ENCODE data around the gene CCDC196. TPM values are rescaled to one million over a fixed set of nuclear protein-coding genes. Genes with fewer than 3 reads are reported as not detected.

The CCDC196 gene
- polyA plus RNA-seq, 2 of the 4 experiments (the other 2 are of a cell fraction), result not detected

DNA sequence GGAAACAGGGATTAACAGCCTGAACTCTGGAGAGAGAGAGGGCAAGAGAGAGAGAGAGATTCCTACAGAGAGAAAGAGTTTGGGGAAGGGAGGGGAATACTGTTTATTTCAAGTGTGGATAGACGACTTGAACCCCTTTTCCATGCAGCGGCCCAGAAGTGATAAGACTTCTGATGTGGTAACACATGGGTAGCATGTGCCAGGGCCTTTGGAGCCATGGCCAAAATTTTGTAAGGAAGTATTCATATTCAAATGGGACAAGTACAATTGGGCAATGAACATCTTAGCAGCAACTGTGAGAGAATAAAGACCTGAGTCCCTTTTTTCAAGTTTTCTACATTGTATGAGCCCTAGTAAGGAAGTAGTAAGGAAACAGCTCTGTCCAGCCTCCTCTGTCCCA lies 42.4 kb upstream of the CCDC196 start:
- POLR2A ChIA-PET, result interaction anchor here (0.5 kb wide), 1 partner anchor 10 kb away, joined by 3 read pairs; no protein-coding TSS in a partner anchor
- Histone ChIP-seq H3K4me3 (no peak overlapping the region), H3K9me3 (peaks cover 8% of the 10 kb centered on the region), H3K4me1 (no peaks in the 10 kb centered on the region), H3K27ac (no peak overlapping the region), H3K4me2 (no peak overlapping the region)
- DNase-seq (ENCODE audit: low read depth in 1 of 2, low spot score in 1 of 2) (no peak), ATAC-seq (no peak), FAIRE-seq (no peak)
- 13% methylated on average over 2 of the region's 2 CpGs for WGBS (ENCODE audit: missing lambda C conversion rate)
- TF ChIP-seq, protein P1, sequence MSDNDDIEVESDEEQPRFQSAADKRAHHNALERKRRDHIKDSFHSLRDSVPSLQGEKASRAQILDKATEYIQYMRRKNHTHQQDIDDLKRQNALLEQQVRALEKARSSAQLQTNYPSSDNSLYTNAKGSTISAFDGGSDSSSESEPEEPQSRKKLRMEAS (IDR thresholded peaks at IDR 0.05), result no peak
- TF ChIP-seq HEYL (CRISPR knock-in tag; IDR thresholded peaks at IDR 0.05) (no peak), BHLHE40 (IDR thresholded peaks at IDR 0.05; ENCODE audit: low read depth, low read length) (no peak), EHF (CRISPR knock-in tag; IDR thresholded peaks at IDR 0.05) (no peak), HOXB13 (CRISPR knock-in tag; IDR thresholded peaks at IDR 0.05; ENCODE audit: low read depth) (no peak), ZNF302 (CRISPR knock-in tag; IDR thresholded peaks at IDR 0.05) (no peak), RNF2 (IDR thresholded peaks at IDR 0.05; ENCODE audit: borderline replicate concordance, low read depth) (no peak), HDAC2 (IDR thresholded peaks at IDR 0.05) (no peak), ZFP36 (IDR thresholded peaks at IDR 0.05; ENCODE audit: borderline replicate concordance, partially characterized antibody) (no peak), EHMT2 (IDR thresholded peaks at IDR 0.05; ENCODE audit: low read depth) (no peak), POLR2A (IDR thresholded peaks at IDR 0.05; ENCODE audit: low read length) (no peak), EP300 (IDR thresholded peaks at IDR 0.05) (no peak), ESRRA (IDR thresholded peaks at IDR 0.05; ENCODE audit: borderline replicate concordance, low read length) (no peak)
- TF ChIP-seq, protein P2, sequence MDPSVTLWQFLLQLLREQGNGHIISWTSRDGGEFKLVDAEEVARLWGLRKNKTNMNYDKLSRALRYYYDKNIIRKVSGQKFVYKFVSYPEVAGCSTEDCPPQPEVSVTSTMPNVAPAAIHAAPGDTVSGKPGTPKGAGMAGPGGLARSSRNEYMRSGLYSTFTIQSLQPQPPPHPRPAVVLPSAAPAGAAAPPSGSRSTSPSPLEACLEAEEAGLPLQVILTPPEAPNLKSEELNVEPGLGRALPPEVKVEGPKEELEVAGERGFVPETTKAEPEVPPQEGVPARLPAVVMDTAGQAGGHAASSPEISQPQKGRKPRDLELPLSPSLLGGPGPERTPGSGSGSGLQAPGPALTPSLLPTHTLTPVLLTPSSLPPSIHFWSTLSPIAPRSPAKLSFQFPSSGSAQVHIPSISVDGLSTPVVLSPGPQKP (IDR thresholded peaks at IDR 0.05; ENCODE audit: low read depth, low read length), result no peak
- CTCF ChIA-PET, result interaction anchor here (1.1 kb wide), 1 partner anchor 48 kb away, joined by 3 read pairs; no protein-coding TSS in a partner anchor

DNA sequence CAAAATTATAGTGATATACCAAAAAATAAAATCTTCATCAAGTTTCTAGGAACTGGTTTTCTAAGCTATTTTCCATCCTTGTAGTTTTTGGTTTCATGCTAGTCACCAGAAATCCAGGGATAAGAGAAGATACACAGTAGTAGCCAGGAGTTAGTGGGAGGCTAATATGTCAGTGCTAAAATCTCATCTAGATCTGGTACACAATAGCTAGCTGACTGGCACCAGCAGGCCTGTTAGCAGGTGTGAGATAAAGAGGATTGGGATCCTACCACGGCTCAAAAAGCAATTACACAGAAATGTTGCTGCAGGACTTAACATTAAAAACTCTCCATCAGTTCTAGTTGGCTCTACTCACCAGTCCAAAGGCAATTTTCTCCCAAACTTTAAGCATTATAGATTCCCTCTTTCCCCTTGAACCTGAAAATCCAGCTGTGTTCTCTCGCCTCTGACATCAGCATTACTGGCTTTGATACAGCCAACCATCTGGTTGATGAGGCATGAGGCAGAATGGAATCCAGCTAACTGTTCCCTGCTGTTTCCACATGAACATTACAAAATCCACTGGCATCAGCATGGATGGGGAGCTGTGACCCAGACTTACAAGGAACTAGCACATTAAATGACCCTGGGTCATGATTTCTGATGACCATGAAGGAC lies 41.8 kb upstream of the CCDC196 start:
- ChIA-PET CTCF (interaction anchor here (1.1 kb wide), 1 partner anchor 49 kb away, joined by 3 read pairs; no protein-coding TSS in a partner anchor), POLR2A (interaction anchor here (0.5 kb wide), 1 partner anchor 11 kb away, joined by 3 read pairs; no protein-coding TSS in a partner anchor)
- Histone ChIP-seq H3K27ac (no peak overlapping the region), H3K4me3 (no peak overlapping the region), H3K4me1 (no peaks in the 10 kb centered on the region), H3K9me3 (peaks cover 6% of the 10 kb centered on the region), H3K4me2 (no peak overlapping the region)
- no peak for FAIRE-seq
- TF ChIP-seq KDM5A (IDR thresholded peaks at IDR 0.05) (no peak), HEYL (CRISPR knock-in tag; IDR thresholded peaks at IDR 0.05) (no peak), KDM1A (IDR thresholded peaks at IDR 0.05; ENCODE audit: low read depth) (no peak)
- DNase-seq (ENCODE audit: low read depth in 1 of 2, low spot score in 1 of 2), result no peak
- WGBS (ENCODE audit: missing lambda C conversion rate), result 30% methylated on average over 2 of the region's 2 CpGs
- ATAC-seq, result no peak

DNA sequence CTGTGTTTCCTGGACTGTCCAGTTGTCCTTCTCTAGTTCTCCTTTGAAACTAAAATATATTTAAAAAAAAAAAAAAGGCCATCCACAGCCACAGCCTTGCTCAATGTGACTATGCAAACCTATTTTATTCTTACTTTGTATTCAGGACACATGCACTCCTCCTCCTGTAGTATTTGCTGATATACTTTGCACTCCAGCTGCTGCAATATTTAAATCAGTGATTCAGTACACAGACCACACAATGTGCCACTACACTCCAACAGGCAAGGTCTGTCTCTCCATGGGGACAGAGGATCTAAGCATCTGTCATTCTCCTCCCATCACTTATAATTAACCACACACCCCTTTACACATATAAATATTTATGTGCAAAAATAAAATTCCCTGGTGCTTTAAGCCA lies 40.2 kb upstream of the CCDC196 start:
- ATAC-seq (no peak), DNase-seq (ENCODE audit: low read depth in 1 of 2, low spot score in 1 of 2) (no peak), FAIRE-seq (no peak)
- Histone ChIP-seq H3K4me1 (no peaks in the 10 kb centered on the region), H3K9me3 (no peaks in the 10 kb centered on the region), H3K27ac (no peak overlapping the region), H3K4me2 (no peak overlapping the region), H3K4me3 (no peak overlapping the region)
- ChIA-PET POLR2A (no interaction called here), CTCF (interaction anchor here (0.6 kb wide), 1 partner anchor 841 kb away, joined by 3 read pairs; no protein-coding TSS in a partner anchor)
- TF ChIP-seq, protein P3, sequence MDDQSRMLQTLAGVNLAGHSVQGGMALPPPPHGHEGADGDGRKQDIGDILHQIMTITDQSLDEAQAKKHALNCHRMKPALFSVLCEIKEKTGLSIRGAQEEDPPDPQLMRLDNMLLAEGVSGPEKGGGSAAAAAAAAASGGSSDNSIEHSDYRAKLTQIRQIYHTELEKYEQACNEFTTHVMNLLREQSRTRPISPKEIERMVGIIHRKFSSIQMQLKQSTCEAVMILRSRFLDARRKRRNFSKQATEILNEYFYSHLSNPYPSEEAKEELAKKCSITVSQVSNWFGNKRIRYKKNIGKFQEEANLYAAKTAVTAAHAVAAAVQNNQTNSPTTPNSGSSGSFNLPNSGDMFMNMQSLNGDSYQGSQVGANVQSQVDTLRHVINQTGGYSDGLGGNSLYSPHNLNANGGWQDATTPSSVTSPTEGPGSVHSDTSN (IDR thresholded peaks at IDR 0.05), result no peak
- TF ChIP-seq, protein P4, sequence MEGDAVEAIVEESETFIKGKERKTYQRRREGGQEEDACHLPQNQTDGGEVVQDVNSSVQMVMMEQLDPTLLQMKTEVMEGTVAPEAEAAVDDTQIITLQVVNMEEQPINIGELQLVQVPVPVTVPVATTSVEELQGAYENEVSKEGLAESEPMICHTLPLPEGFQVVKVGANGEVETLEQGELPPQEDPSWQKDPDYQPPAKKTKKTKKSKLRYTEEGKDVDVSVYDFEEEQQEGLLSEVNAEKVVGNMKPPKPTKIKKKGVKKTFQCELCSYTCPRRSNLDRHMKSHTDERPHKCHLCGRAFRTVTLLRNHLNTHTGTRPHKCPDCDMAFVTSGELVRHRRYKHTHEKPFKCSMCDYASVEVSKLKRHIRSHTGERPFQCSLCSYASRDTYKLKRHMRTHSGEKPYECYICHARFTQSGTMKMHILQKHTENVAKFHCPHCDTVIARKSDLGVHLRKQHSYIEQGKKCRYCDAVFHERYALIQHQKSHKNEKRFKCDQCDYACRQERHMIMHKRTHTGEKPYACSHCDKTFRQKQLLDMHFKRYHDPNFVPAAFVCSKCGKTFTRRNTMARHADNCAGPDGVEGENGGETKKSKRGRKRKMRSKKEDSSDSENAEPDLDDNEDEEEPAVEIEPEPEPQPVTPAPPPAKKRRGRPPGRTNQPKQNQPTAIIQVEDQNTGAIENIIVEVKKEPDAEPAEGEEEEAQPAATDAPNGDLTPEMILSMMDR (IDR thresholded peaks at IDR 0.05), result no peak
- TF ChIP-seq TP53 (CRISPR knock-in tag; IDR thresholded peaks at IDR 0.05), result no peak
- no peak for TF ChIP-seq CBX2 (IDR thresholded peaks at IDR 0.05; ENCODE audit: borderline replicate concordance, low read depth)
- no peak for TF ChIP-seq CHD2 (IDR thresholded peaks at IDR 0.05; ENCODE audit: low read length, partially characterized antibody)
- no peak for TF ChIP-seq FOSB (CRISPR knock-in tag; IDR thresholded peaks at IDR 0.05)
- no peak for TF ChIP-seq CHD4 (IDR thresholded peaks at IDR 0.05; ENCODE audit: borderline replicate concordance)
- no peak for TF ChIP-seq FOXS1 (CRISPR knock-in tag; IDR thresholded peaks at IDR 0.05)
- TF ChIP-seq RAD21 (conservative IDR thresholded peaks at IDR 0.05 in 1 of 2, IDR thresholded peaks at IDR 0.05 in 1 of 2), result no peak
- TF ChIP-seq, protein P5, sequence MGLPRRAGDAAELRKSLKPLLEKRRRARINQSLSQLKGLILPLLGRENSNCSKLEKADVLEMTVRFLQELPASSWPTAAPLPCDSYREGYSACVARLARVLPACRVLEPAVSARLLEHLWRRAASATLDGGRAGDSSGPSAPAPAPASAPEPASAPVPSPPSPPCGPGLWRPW (IDR thresholded peaks at IDR 0.05), result no peak
- TF ChIP-seq, protein P2 (IDR thresholded peaks at IDR 0.05; ENCODE audit: low read depth, low read length), result no peak
- no peak for TF ChIP-seq NPAS2 (CRISPR knock-in tag; IDR thresholded peaks at IDR 0.05; ENCODE audit: borderline replicate concordance)
- no peak for TF ChIP-seq BHLHE40 (IDR thresholded peaks at IDR 0.05; ENCODE audit: low read depth, low read length)
- TF ChIP-seq, protein P6, sequence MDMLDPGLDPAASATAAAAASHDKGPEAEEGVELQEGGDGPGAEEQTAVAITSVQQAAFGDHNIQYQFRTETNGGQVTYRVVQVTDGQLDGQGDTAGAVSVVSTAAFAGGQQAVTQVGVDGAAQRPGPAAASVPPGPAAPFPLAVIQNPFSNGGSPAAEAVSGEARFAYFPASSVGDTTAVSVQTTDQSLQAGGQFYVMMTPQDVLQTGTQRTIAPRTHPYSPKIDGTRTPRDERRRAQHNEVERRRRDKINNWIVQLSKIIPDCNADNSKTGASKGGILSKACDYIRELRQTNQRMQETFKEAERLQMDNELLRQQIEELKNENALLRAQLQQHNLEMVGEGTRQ (IDR thresholded peaks at IDR 0.05), result no peak
